Raji (cell line): ENCODE results near the gene WDR44.

ENCODE experiments used
- POLR2A ChIP-seq: IDR thresholded peaks from 2 replicates; pipeline ENCODE4 v1.6.1; 2011; ENCODE audit warnings: low read depth, low read length, control low read depth; ENCODE audit not compliant: insufficient read depth

The WDR44 gene, protein sequence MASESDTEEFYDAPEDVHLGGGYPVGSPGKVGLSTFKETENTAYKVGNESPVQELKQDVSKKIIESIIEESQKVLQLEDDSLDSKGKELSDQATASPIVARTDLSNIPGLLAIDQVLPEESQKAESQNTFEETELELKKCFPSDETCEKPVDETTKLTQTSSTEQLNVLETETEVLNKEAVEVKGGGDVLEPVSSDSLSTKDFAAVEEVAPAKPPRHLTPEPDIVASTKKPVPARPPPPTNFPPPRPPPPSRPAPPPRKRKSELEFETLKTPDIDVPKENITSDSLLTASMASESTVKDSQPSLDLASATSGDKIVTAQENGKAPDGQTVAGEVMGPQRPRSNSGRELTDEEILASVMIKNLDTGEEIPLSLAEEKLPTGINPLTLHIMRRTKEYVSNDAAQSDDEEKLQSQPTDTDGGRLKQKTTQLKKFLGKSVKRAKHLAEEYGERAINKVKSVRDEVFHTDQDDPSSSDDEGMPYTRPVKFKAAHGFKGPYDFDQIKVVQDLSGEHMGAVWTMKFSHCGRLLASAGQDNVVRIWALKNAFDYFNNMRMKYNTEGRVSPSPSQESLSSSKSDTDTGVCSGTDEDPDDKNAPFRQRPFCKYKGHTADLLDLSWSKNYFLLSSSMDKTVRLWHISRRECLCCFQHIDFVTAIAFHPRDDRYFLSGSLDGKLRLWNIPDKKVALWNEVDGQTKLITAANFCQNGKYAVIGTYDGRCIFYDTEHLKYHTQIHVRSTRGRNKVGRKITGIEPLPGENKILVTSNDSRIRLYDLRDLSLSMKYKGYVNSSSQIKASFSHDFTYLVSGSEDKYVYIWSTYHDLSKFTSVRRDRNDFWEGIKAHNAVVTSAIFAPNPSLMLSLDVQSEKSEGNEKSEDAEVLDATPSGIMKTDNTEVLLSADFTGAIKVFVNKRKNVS

GRCh38 chrX:118345464-118346257 lies at the start of gene WDR44:
TSS of gene WDR44 (plus strand) at chrX:118346106. CDS start at chrX:118346504, 398 bp downstream.
- TF ChIP-seq POLR2A: peak; percentile 63

GRCh38 chrX:118315529-118315928 lies 30.4 kb upstream of the WDR44 start:
- no peak for TF ChIP-seq POLR2A

GRCh38 chrX:118324588-118324987 lies 21.3 kb upstream of the WDR44 start:
- no peak for TF ChIP-seq POLR2A

- no peak for TF ChIP-seq POLR2A
Observed at GRCh38 chrX:118325453-118325852, 20.5 kb upstream of the WDR44 start.

DNA sequence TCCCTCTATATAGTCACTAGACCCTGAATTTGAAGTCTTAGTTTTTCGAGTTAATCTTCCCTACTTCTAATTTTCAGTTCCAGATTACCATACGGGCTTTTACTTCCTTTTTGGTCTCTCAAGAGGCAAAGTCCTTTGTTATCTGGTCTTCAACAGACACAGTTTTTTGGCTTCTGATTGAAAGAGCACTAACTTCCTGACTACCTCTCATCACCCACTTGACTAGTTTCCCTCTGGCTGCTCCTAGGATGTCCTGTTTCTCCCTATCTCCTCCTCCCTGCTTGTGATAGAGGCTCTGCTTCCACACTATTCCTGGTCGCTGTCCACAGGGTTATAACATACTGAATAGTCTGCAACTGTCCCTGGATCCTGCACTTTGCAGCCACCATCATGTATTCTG lies 16.7 kb upstream of the WDR44 start:
- TF ChIP-seq POLR2A: no peak

- no peak for TF ChIP-seq POLR2A
Observed at GRCh38 chrX:118337687-118338086, 8.2 kb upstream of the WDR44 start.

- TF ChIP-seq POLR2A: no peak
Observed at GRCh38 chrX:118338930-118339329, 7.0 kb upstream of the WDR44 start.

GRCh38 chrX:118345045-118345463 lies 852 bp upstream of the WDR44 start:
- TF ChIP-seq POLR2A: no peak

DNA sequence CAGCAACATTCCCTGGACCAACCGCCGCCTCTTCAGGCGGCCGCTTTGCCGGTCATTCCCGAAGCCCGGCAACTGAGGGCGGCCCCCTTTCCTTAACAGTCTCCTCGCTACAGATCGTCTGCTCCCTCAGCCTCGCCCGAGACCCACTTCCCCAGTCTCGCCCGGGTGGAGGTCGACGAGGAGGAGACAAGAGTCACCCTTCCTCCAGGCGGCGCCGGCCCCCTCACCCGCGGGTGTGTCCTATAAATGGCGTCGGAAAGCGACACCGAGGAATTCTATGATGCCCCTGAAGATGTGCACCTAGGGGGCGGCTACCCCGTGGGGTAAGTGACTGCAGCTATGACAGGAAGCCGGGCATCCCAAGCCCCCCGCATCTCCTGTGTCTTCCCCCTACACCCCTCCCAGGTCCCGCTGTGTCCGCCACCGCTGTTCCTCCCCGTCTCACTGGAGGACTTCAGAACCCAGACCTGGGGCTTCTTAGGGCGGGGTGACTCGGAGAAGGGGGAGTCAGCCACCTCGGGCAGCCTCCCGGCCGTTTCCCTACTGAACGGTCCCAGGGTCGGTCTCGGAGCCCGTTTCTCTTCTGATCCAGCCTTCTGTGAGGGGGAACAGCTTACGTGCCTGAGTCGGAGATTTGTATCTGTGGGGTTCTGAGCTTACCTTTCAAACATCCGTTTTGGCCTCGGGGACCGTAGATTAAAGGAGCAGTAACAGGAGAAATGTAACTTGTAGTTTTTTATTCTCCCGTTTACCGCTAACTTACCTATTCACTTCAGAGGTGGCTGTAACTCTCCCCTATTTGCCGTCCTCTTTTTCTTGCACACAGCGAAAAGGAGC lies 570 bp downstream of the WDR44 start:
- TF ChIP-seq POLR2A: no peak

DNA sequence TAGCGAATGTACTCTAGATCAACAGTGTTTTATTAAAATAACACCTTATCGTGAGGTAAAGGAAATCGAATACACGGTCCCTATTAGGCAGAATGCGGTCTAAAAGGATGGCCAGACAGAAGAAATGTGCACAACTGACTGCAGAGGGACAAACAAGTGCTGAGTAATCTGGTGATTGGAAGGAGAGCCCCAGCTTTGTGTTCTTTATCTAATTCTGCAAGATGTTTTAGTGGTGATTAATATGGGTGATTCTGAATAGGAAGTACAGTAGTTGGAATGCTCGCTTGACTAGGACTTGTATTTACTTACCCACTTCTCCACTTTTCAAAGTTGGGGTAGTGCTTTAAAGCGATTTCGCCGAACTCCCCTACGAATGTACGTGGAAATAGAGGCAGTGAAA lies 1.2 kb downstream of the WDR44 start:
- no peak for TF ChIP-seq POLR2A

DNA sequence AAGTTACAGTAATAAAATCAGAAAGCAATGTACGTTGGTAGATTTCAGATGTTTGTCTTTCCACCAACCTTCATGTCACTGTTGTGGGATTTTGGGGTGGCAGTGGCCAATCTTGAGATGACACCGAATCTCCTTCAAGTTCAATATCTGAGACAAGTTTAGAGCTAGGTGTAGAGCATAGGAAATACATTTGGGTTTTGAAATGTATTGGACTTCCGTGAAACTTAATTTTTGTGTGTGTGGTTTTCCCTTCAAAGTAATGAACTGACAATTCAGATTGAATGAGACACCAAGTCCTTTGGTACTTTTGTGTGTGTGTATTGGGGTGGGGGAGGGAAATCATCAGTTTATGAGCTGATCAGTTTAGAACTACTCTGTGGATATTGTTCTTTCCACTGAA lies 1.8 kb downstream of the WDR44 start:
- no peak for TF ChIP-seq POLR2A

GRCh38 chrX:118348186-118348810 lies 2.4 kb downstream of the WDR44 start:
- no peak for TF ChIP-seq POLR2A

DNA sequence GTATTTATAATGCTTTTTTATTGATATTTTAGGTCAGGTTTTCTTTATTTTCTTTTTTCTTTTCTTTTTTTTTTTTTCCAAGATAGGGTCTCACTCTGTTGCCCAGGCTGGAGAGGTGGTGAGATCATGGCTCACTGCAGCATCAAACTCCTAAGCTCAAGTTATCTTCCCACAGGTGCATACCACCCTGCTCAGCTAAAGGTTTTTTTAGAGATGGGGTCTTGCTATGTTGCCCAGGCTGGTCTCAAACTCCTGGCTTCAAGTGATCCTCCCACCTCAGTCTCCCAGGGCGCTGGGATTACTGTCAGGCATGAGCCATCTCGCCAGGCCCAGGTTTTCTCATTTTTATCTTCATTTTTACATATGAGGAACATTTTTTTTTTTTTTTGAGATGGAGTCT lies 3.3 kb downstream of the WDR44 start:
- TF ChIP-seq POLR2A: no peak

- no peak for TF ChIP-seq POLR2A
Observed at GRCh38 chrX:118350221-118350620, 4.3 kb downstream of the WDR44 start.
